DMS114 treated with DMSO at 0.1 percent for 48 hours (cell line): ENCODE measurements around the gene RTN3.
A peak's percentile ranks its signal among the peaks of the same experiment; 100 is the strongest.
"Not testable (repeated sequence)": the region's sequence is repeated elsewhere in the genome, so short reads cannot be mapped to it uniquely, and the experiment has no call there.

Experiments
- DNase-seq: peaks from one replicate; lab custom pipeline; 2025; ENCODE audit not compliant: unreplicated experiment; lab: John Stamatoyannopoulos, UW

RTN3 gene, protein sequence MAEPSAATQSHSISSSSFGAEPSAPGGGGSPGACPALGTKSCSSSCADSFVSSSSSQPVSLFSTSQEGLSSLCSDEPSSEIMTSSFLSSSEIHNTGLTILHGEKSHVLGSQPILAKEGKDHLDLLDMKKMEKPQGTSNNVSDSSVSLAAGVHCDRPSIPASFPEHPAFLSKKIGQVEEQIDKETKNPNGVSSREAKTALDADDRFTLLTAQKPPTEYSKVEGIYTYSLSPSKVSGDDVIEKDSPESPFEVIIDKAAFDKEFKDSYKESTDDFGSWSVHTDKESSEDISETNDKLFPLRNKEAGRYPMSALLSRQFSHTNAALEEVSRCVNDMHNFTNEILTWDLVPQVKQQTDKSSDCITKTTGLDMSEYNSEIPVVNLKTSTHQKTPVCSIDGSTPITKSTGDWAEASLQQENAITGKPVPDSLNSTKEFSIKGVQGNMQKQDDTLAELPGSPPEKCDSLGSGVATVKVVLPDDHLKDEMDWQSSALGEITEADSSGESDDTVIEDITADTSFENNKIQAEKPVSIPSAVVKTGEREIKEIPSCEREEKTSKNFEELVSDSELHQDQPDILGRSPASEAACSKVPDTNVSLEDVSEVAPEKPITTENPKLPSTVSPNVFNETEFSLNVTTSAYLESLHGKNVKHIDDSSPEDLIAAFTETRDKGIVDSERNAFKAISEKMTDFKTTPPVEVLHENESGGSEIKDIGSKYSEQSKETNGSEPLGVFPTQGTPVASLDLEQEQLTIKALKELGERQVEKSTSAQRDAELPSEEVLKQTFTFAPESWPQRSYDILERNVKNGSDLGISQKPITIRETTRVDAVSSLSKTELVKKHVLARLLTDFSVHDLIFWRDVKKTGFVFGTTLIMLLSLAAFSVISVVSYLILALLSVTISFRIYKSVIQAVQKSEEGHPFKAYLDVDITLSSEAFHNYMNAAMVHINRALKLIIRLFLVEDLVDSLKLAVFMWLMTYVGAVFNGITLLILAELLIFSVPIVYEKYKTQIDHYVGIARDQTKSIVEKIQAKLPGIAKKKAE

DNA sequence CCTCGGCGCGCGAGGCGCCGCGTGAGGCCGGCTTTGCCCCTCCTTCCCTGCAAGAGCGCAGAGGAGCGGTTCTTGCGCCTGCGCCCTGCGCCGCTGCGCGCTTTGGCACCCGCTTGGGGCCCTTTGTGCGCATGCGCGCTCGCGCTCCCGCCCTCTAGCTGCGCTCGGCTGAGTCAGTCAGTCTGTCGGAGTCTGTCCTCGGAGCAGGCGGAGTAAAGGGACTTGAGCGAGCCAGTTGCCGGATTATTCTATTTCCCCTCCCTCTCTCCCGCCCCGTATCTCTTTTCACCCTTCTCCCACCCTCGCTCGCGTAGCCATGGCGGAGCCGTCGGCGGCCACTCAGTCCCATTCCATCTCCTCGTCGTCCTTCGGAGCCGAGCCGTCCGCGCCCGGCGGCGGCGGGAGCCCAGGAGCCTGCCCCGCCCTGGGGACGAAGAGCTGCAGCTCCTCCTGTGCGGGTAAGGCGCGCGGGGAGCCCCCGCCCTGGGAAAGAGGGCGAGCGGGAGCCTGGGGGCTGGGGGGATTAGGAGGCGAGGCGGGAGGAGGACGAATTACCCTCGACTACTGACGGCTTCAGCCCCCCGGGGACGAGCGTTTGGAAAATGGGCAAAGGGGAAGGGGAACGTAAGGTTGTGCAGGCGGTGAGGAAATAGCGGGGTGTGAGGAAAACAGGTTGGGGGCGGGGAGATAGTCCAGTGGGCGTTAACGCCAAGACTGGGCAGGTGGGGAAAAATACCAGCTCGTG, at the start of gene RTN3:
Gene RTN3, plus strand, starts transcription at position 180 of the 745 bp plus-strand sequence. Its CDS starts 137 bp downstream, at position 317.
- peak; percentile 94 for DNase-seq

- DNase-seq, result peak; percentile 41
Measured at GRCh38 chr11:63635762-63636465, 45.4 kb upstream of the RTN3 start.

DNA sequence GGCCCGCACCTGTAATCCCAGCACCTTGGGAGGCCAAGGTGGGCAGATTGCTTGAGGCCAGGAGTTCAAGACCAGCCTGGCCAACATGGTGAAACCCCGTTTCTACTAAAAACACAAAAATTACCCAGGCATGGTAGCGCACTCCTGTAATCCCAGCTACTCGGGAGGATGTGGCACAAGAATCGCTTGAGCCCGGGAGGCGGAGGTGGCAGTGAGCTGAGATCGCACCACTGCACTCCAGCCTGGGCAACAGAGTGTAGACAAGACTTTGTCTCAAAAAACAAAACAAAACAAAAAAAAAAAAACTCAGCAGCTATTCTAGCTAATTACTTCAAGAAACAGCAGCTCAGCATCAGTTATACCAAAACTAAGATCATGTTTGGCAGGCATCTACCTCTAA, 42.9 kb upstream of the RTN3 start:
- DNase-seq, result not testable (repeated sequence)

- DNase-seq, result peak; percentile 31
Measured at GRCh38 chr11:63639199-63639832, 42.0 kb upstream of the RTN3 start.

DNA sequence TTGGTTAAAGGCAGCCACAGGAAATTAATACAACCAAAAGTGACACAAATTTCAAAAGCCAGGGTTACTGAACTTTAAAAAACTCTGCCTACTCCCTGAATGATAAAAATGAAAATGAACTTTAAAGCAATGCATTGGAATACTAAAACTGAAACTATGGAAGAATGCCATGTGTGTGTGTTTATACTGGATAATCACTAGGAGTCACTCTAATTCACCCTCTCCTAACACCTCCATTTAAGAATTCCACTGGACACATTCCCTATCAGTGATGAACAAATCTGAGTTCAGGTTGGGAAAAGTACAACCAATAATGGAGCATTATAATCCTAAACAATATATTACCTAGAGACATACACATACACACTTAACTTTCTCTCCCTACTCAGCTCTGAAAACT, 39.6 kb upstream of the RTN3 start:
- DNase-seq, result no peak

- DNase-seq, result no peak
Measured at GRCh38 chr11:63643205-63643604, 38.1 kb upstream of the RTN3 start.

DNA sequence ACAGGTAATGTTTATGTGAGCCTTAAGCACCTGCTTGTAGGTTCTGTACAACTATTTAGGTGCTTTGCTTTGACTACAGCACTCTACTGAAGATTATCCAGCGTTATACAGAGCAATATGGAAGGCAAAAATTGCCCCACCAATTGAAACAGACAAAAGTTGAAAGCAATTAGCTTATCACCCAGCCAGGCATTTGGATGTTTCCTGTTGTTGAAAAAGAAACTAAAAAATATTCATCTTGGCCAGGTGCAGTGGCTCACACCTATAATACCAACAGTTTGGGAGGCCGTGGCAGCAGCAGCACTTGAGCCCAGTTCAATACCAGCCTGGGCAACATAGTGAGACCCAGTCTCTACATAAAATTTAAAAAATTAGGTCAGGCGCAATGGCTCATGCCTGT, 28.6 kb upstream of the RTN3 start:
- no peak for DNase-seq

DNA sequence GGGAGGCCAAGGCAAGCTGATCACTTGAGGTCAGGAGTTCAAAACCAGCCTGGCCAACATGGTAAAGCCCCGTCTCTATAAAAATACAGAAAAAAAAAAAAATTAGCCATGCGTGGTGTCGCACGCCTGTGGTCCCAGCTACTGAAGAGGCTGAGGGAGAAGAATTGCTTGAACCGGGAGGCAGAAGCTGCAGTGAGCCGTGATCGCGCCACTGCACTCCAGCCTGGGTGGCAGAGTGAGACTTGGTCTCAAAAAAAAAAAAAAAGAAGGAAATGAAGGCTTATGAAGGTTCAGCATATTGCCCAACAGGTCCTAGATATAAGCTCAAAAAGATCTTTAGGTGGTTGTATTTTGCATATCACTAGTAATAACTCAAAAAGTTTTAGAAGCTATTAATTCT, 20.3 kb upstream of the RTN3 start:
- no peak for DNase-seq

GRCh38 chr11:63663809-63664208, 17.5 kb upstream of the RTN3 start:
- no peak for DNase-seq

- no peak for DNase-seq
Measured at GRCh38 chr11:63666874-63667273, 14.4 kb upstream of the RTN3 start.

DNA sequence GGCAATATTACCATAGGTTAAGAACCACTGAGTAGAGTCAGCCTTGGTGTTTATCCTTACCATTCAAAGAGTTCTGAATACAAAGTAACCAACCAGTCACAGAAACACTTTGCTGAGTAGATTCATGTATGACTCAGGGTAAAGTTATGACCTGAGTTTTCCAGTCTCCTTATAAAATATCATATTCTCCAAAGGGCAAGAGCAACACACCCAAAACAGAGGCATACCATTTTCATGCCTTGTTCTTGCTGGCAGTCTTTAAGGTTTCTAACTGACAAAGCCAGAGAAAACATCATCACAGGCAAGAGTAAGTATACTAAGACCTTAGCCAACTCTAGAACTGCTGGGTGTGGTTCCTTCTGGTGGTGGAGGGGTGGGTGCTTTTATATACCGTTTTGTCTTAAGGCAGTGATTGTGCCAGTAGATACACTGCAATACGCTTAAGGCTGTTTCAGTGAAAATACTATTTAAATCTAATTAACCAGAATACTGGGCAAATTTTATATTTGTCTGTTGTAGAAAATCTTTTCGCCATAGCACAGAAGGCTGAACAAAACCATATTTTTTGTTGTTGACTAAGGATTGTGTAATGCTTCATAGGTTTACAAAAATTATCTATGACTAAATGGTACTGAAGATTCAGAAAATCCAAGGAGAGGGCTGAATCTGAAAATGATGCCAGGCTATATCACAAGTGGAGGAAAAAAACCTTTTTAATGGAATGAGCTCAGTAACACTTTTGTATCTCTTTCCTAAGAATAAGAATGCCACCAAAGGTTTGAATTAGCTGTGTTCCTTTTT, 13.1 kb upstream of the RTN3 start:
- DNase-seq, result no peak

- no peak for DNase-seq
Measured at GRCh38 chr11:63670096-63670432, 11.2 kb upstream of the RTN3 start.

- peak; percentile 33 for DNase-seq
Measured at GRCh38 chr11:63670433-63671321, 10.6 kb upstream of the RTN3 start.

GRCh38 chr11:63671322-63672155, 9.8 kb upstream of the RTN3 start, which contains the start of gene ATL3:
TSS of gene ATL3 (minus strand) at chr11:63671376. CDS start at chr11:63671335, 41 bp downstream.
- DNase-seq, result peak; percentile 94

- no peak for DNase-seq
Measured at GRCh38 chr11:63672156-63672463, 9.2 kb upstream of the RTN3 start.

GRCh38 chr11:63672936-63673539, 8.3 kb upstream of the RTN3 start:
- no peak for DNase-seq

DNA sequence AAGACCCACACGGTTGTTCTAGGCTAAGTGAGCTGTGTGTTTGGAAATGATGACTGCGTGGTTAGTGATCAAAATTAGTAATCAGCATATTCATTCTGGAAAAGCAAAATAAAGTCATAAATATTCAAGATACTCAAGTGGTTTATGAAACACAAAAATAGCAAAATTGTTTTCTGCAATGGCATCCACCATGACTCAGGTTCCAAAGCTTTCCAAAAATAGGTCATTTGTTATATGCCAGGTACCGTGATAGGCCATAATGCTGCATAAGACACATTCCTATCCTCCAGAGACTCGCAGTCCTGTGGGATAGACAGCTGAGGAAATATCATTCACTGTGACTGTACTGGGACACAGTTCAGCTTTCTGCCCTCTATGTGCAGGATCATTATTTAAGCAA, 7.7 kb upstream of the RTN3 start:
- DNase-seq, result no peak
